HG03575 (cell line): ENCODE results near the gene AMHR2.
"Not testable (repeated sequence)": the region's sequence is repeated elsewhere in the genome, so short reads cannot be mapped to it uniquely, and the experiment has no call there.

Source experiments
- ATAC-seq: cut with Tn5 transposase; IDR thresholded peaks from one replicate; pipeline ENCODE4 v1.9.1; 2021; ENCODE audit not compliant: unreplicated experiment, insufficient number of reproducible peaks, low FRiP score; ENCODE audit errors: extremely low read depth

Gene AMHR2

GRCh38 chr12:53413485-53414204 lies 10.0 kb upstream of the AMHR2 start:
- ATAC-seq: no peak

GRCh38 chr12:53414756-53415417 lies 8.8 kb upstream of the AMHR2 start:
- no peak for ATAC-seq

GRCh38 chr12:53415752-53416389 lies 7.8 kb upstream of the AMHR2 start:
- not testable (repeated sequence) for ATAC-seq

- ATAC-seq: not testable (repeated sequence)
Observed at GRCh38 chr12:53417291-53417816, 6.3 kb upstream of the AMHR2 start.

GRCh38 chr12:53418221-53418620 lies 5.4 kb upstream of the AMHR2 start:
- no peak for ATAC-seq

- no peak for ATAC-seq
Observed at GRCh38 chr12:53419756-53420155, 3.9 kb upstream of the AMHR2 start.

- not testable (repeated sequence) for ATAC-seq
Observed at GRCh38 chr12:53422247-53422646, 1.4 kb upstream of the AMHR2 start.

- no peak for ATAC-seq
Observed at GRCh38 chr12:53424626-53425514, 1.2 kb downstream of the AMHR2 start.

- no peak for ATAC-seq
Observed at GRCh38 chr12:53425515-53426150, 2.0 kb downstream of the AMHR2 start.

- no peak for ATAC-seq
Observed at GRCh38 chr12:53427905-53428594, 4.4 kb downstream of the AMHR2 start.

GRCh38 chr12:53428741-53429140 lies 5.1 kb downstream of the AMHR2 start:
- no peak for ATAC-seq

- no peak for ATAC-seq
Observed at GRCh38 chr12:53430116-53430515, 6.5 kb downstream of the AMHR2 start.

GRCh38 chr12:53431187-53431586 lies 7.5 kb downstream of the AMHR2 start:
- ATAC-seq: no peak

GRCh38 chr12:53435326-53435725 lies 11.7 kb downstream of the AMHR2 start:
- ATAC-seq: not testable (repeated sequence)

GRCh38 chr12:53439582-53439981 lies 15.9 kb downstream of the AMHR2 start:
- ATAC-seq: not testable (repeated sequence)

- ATAC-seq: peak; percentile 89
Observed at GRCh38 chr12:53441040-53441833, 17.6 kb downstream of the AMHR2 start, which contains the start of gene PRR13. Gene PRR13, plus strand, starts transcription at chr12:53441734. Its CDS starts 981 bp downstream, at chr12:53442715.

GRCh38 chr12:53443955-53444354 lies 20.3 kb downstream of the AMHR2 start:
- ATAC-seq: no peak
